A673 (cell line): ENCODE data around the gene XPO5.

Experiments used
- EZH2 ChIP-seq: fragments of 200-600 bp; sonication (generic); IDR thresholded peaks from 2 replicates; pipeline ENCODE4 v1.6.1; 2017; ENCODE audit warnings: borderline replicate concordance, low read depth, mild to moderate bottlenecking, mixed read lengths, antibody characterized with exemption, low read length; ENCODE audit not compliant: poor library complexity, severe bottlenecking
- TF ChIP-seq, protein P1 (sequence below): fragments of 300-800, 200-600 bp; sonication (generic); conservative IDR thresholded peaks from 2 replicates; pipeline ENCODE4 v1.5.1; 2017; ENCODE audit warnings: low read depth, mild to moderate bottlenecking, antibody characterized with exemption, low read length, moderate library complexity, mixed read lengths

DNA sequence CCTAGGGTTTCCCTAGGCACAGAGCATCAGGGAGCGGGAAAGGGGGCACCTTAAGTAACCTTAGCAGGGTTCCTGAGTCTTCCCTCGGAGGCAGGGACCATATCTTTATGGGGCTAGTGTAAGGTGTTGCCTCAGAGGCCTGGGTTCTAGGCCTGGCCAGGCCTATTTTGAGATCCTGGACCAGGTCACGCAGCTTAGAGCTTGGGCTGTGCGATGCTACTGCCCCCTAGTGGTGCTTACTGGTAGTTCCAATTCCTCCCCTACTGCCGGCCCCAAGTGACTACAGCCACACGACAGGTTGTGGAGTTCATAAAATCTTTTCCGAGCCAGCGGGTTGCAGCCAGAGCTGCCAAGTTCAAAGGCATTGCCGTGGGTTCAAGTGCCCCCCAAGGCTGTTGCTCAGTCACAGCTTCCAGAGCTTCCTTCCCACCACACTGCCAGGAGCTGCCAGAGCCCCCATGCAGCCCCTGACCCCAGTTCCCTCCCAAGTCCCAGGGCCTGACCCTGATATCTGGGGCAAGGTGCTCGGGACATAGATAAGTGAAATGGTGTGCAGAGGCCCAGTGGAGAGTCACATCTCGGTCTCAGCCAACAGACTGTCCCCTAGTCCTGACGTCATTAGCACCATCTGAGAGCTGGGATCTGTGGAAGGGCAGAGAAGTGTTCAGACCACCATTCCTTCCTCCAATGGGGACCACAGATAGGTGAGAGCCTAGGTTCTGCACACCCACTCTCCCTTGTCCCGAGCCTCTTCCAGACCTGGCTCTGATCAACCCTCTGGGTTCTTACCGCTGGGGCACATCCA, 69.0 kb downstream of the XPO5 start:
- TF ChIP-seq, protein P1, sequence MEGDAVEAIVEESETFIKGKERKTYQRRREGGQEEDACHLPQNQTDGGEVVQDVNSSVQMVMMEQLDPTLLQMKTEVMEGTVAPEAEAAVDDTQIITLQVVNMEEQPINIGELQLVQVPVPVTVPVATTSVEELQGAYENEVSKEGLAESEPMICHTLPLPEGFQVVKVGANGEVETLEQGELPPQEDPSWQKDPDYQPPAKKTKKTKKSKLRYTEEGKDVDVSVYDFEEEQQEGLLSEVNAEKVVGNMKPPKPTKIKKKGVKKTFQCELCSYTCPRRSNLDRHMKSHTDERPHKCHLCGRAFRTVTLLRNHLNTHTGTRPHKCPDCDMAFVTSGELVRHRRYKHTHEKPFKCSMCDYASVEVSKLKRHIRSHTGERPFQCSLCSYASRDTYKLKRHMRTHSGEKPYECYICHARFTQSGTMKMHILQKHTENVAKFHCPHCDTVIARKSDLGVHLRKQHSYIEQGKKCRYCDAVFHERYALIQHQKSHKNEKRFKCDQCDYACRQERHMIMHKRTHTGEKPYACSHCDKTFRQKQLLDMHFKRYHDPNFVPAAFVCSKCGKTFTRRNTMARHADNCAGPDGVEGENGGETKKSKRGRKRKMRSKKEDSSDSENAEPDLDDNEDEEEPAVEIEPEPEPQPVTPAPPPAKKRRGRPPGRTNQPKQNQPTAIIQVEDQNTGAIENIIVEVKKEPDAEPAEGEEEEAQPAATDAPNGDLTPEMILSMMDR = peak; percentile 94
- no peak for TF ChIP-seq EZH2
